GM19438 (cell line): ENCODE results near the gene HACD2.
"Not testable (repeated sequence)": the region's sequence is repeated elsewhere in the genome, so short reads cannot be mapped to it uniquely, and the experiment has no call there.

Experiments
- ATAC-seq: cut with Tn5 transposase; IDR thresholded peaks from one replicate; pipeline ENCODE4 v1.9.1; 2021; ENCODE audit warnings: low read depth; ENCODE audit not compliant: unreplicated experiment

The HACD2 gene

GRCh38 chr3:123613543-123613942 is 28.7 kb upstream of the HACD2 start:
- no peak for ATAC-seq

- not testable (repeated sequence) for ATAC-seq
Measured at GRCh38 chr3:123611674-123612073, 26.8 kb upstream of the HACD2 start.

- ATAC-seq = no peak
Measured at GRCh38 chr3:123611082-123611481, 26.2 kb upstream of the HACD2 start.

- peak; percentile 78 for ATAC-seq
Measured at GRCh38 chr3:123610331-123610730, 25.5 kb upstream of the HACD2 start.

- ATAC-seq = no peak
Measured at GRCh38 chr3:123609063-123609462, 24.2 kb upstream of the HACD2 start.

GRCh38 chr3:123608263-123608937 is 23.5 kb upstream of the HACD2 start:
- ATAC-seq = no peak

GRCh38 chr3:123606527-123606926 is 21.7 kb upstream of the HACD2 start:
- ATAC-seq = no peak

GRCh38 chr3:123605789-123606234 is 21.0 kb upstream of the HACD2 start:
- ATAC-seq = no peak

- ATAC-seq = not testable (repeated sequence)
Measured at GRCh38 chr3:123603153-123603552, 18.3 kb upstream of the HACD2 start.

GRCh38 chr3:123602325-123602724 is 17.5 kb upstream of the HACD2 start:
- no peak for ATAC-seq

- ATAC-seq = not testable (repeated sequence)
Measured at GRCh38 chr3:123600863-123601262, 16.0 kb upstream of the HACD2 start.

- no peak for ATAC-seq
Measured at GRCh38 chr3:123597561-123597960, 12.7 kb upstream of the HACD2 start.

- no peak for ATAC-seq
Measured at GRCh38 chr3:123595396-123596180, 10.7 kb upstream of the HACD2 start.

GRCh38 chr3:123593381-123593780 is 8.5 kb upstream of the HACD2 start:
- no peak for ATAC-seq

- no peak for ATAC-seq
Measured at GRCh38 chr3:123590685-123591450, 6.0 kb upstream of the HACD2 start.

- ATAC-seq = no peak
Measured at GRCh38 chr3:123587401-123587800, 2.5 kb upstream of the HACD2 start.

- ATAC-seq = no peak
Measured at GRCh38 chr3:123586968-123587367, 2.1 kb upstream of the HACD2 start.

- ATAC-seq = no peak
Measured at GRCh38 chr3:123586131-123586530, 1.3 kb upstream of the HACD2 start.

GRCh38 chr3:123584284-123584987 is 417 bp downstream of the HACD2 start:
- ATAC-seq = peak; percentile 21

- no peak for ATAC-seq
Measured at GRCh38 chr3:123583561-123583960, 1.3 kb downstream of the HACD2 start.

- ATAC-seq = no peak
Measured at GRCh38 chr3:123582315-123582714, 2.5 kb downstream of the HACD2 start.
